ENCODE results near the gene CTIF. TPM values are rescaled to one million over a fixed set of nuclear protein-coding genes. Genes with fewer than 3 reads are reported as not detected.

The CTIF gene
- polyA plus RNA-seq, 3 donors = 13.9 to 17.0 (median 15.3) TPM

DNA sequence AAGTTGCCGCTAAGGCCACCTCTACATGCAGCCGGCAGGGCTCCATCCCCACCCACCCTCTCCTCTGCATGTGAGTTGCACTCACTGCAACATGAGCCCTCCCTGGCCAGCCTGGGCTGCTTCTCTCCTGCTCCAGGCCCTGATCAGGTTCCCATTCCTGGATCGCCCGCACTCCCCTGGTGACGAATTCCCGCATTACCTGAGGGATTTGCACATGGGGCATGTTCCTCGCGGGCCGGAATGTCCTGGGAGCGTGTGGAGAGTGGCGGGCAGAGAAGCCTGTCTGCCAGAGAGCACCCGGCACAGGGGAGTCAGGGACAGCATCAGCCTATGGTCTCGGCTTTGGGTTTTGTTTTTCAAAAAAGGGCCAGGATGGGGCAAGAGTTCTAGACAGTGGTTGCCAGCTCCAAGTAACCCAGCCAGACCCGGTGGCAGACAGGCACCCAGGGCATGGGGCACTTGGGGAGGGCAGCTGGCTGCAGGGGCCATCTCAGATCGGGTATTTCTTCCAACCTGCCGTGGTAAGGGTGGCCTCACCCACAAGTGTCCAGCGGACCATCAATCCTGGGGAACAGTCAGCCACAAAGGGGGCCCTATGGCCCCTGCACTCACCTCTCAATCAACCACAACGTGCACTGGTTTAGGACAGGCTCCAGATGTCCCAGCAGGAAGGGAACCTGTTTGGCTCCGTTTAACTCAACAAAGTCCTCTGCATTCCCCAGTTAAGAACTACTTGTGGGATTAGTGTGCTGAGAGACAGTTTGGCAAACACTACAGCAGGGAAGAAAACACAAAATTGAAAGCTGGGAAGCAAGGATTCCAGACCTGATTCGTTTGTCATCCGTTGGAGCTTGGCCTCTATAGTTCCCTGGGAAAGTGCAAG lies 224.2 kb downstream of the CTIF start:
- no peak for DNase-seq (ENCODE audit: low read depth in 3 of 3, low spot score in 2 of 3)

DNA sequence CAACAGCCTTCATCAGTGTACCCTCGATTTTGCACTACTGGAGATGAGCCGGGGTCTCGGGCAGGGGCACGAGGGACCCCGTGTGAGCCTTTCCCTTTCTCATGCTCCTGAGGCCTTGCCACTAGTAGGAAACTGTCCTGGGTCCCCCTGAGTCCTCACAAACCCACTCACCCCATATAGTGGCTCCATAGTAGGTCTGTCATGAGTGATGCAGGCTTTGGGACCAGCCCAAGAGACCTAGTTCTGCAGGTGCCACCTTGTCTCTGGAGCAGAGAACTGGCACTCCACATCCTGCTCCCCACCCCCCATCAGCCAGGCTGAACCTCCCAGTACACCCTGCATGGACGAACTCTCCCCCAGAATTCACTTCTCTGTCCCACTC lies 224.9 kb downstream of the CTIF start:
- DNase-seq (ENCODE audit: low read depth in 3 of 3, low spot score in 2 of 3) = no peak

DNA sequence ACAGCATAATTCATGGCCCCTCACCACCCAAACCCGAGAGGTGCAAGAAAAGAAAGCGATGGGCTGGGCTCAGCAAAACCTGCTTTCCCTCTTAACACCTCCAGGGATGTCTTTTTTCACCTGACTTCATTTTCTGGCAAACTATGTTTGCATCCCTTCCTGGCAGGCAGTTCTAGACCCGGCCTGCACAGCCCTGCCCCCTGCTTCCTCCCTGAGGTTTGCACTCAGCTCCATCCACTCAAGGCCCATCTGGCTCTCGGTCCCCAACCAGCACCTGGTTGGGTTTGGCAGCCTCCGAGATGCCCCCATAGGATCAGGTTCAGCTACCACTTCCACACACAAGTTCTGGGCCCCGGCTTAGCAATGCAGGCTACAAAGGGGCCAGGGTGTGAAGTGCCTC lies 226.2 kb downstream of the CTIF start:
- no peak for DNase-seq (ENCODE audit: low read depth in 3 of 3, low spot score in 2 of 3)

DNA sequence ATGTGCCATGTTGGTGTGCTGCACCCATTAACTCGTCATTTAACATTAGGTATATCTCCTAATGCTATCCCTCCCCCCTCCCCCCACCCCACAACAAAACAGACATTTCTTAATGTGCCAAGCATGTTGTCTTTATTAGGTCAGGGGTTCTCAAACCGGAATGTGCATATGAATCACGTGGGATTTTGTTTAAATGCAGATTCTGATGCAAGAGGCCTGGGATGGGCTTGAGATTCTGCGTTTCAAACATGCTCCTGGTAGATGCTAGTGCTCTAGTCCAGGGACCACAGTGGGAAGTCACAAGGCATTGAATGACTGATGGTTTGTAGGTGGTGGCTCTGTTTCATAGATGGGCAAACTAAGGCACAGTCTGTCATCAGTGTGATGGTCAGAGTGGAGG lies 227.2 kb downstream of the CTIF start:
- no peak for DNase-seq (ENCODE audit: low read depth in 3 of 3, low spot score in 2 of 3)

DNA sequence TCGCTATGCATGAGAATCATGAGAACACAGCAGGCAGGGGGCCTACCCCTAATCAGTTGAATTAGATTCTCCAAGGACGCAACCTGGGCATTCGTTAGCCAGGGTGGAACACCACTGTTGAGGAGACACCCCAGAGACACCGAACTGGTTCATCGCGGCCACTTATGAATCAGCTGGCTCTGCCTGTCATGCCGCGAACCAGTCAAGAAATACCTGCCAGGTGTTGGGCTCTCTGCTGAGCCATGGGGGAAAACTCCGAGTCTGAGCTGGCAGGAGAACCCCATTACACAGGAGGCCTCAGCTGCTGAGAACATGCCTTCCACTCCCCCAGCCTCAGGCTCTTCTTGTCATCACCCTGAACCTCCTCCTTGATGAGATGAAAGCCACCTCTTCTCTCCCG lies 227.7 kb downstream of the CTIF start:
- no peak for DNase-seq (ENCODE audit: low read depth in 3 of 3, low spot score in 2 of 3)

DNA sequence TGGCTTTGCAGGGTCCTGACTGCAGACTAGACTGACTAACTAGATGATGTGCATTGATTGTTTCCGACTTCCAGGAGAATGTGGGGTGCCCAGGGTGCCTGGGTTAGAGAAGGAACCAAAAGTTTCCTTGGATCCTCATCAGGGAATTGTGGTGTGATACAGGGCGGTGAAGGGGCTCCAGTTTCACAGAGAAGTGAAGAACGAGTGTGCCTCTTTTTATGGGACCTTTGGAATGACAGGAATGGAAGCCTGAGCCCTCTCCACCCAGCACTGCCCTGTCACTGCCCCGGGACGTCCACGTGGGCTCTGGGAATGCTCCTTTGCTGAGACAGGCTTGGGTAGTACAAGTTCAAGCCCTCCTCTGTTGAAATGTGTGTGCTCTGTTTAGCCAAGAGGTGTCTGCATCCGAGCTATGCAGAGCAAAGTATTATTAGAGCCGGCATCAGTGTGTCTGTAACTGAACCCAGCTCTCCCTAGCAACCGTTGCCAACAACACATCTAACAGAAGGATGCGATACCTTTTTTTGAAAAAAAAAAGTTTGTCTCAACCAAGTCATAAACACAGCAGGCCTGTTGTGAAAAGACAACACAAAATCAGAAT lies 228.4 kb downstream of the CTIF start:
- DNase-seq (ENCODE audit: low read depth in 3 of 3, low spot score in 2 of 3) = no peak

DNA sequence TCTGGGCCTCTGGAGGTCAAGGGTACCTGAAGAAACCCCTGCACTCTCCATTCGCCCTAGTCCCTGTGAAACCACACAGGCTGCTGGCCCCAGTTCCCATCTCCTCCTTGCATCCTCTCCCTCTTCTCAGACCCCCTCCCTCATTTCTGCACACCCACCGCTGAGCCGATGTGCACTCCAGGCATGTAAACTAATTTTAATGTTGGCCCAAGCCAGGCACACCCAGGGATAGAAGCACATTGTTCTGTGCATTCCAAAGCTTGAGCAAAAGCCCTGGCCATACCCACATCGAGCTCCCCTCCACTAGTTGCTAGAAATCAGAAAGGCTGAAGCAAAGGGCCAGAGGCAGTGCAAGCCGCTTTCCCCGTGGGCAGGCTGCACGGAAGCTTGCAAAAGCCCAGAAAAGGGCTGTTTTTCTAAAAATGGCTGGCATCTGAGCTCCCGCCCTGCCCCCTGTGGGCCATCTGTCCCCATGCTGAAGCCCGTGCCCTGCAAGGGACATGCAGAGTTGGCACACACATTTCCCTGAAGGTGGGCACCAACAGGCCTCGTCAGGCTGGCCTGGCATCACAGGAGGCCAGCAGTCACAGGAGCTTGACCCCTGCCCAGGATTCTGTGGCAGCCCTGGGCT lies 230.3 kb downstream of the CTIF start:
- DNase-seq (ENCODE audit: low read depth in 3 of 3, low spot score in 2 of 3) = no peak

DNA sequence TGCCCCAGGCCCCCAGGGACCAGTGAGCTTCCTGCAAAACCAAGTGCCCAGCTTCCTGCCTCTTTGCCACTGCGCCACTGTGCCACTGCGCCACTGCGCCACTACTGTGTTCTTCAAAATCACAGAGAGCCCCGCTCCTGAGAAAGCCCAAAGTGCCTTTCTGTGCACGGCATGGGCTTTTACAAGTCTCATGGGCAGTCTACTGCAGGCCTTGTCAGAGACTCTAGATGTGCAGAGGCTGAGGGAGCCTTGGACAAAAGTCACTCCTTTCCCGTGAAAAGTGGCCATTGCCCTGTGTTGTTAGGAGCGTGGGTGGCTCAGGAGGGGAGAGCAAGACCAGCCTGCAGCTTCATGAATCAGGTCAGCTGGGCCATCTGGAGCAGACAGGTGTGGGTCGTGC lies 231.4 kb downstream of the CTIF start:
- DNase-seq (ENCODE audit: low read depth in 3 of 3, low spot score in 2 of 3) = no peak

DNA sequence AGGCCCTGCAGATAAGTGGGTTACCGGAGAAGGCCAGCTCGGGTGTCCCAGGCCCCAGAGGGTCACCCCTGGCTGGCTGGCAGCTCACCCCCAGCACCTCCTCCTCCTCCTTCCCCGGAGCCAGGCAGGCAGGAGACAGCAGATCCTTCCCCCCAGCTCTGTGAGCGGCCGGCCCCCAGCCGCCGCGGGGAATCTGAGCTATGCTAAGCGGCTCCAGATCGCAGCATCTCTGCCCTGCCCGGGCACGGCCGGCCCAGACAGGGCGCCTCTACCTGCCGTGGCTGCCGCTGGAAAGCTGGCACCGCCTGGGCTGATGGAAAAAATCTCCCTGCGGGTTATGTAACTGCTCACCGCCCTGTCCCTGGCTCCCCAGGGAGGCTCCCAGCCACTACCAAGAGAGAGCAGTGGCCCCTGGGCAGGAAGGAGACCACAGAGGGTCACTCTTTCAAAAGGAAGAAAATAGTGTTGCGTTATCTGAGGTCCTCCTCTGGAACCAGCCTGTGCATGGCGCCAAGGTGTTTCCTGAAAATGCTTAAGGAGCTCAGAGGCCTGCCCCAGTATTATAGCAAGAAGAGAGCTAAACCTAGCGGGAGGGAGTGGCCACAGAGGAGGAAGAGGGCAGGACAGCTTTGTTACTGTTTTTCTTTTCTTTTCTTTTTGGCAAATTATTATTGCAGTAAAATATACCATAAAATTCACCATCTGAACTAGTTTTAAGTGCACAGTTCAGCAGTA lies 233.0 kb downstream of the CTIF start:
- no peak for DNase-seq (ENCODE audit: low read depth in 3 of 3, low spot score in 2 of 3)

DNA sequence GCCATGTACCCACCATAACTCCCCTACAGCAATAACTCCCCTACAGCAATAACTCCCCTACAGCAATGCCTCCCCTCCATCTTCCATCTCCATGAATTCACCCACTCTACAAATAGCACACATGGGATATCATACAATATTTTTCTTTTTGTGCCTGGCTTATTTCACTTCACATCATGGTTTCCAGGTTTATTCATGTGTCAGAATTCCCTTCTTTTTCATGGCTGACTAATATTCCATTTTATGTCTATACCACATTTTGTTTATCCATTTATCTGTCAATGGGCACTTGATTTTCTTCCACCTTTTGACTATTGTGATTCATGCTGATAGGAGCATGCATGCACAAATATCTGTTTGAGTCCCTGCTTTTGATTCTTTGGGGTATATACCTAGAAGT lies 233.6 kb downstream of the CTIF start:
- DNase-seq (ENCODE audit: low read depth in 3 of 3, low spot score in 2 of 3) = no peak

DNA sequence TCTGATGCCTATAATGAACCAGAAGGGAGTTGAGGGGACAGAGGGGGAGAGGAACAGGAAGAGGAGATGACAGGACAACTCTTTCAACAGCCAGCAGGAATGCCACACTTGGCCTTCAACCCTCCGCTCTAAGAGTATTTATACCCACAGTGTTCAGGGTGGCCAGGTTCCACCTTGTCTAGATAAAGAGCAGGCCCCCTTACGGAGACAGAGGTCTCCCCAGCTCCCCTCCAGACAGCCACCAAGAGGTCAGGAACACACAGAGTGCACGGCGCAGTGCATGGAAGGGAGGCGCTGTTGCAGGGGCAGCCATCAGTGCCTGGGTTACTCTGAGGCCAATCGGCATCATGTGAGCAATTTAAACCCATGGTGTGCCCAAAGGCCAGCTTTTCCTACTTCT lies 235.0 kb downstream of the CTIF start:
- no peak for DNase-seq (ENCODE audit: low read depth in 3 of 3, low spot score in 2 of 3)

DNA sequence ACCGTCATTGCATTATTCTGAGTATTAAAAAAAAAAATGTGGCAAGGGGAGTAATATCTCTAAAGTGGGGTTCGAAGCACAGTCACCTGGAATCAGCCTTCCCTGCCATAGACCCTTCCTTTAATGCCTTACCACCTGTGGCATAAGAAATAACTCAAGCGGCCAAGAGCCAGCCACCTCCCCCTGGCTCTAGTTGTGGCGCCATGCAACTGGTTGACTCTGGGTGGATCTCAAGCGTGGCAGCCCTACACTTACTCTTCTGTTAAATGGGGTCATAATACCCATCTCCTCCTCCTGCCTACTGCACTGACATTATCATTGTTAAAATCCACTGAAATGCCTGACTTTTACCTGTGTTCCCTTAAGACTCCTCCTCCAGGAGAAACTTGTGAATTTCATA lies 236.1 kb downstream of the CTIF start:
- DNase-seq (ENCODE audit: low read depth in 3 of 3, low spot score in 2 of 3) = no peak

DNA sequence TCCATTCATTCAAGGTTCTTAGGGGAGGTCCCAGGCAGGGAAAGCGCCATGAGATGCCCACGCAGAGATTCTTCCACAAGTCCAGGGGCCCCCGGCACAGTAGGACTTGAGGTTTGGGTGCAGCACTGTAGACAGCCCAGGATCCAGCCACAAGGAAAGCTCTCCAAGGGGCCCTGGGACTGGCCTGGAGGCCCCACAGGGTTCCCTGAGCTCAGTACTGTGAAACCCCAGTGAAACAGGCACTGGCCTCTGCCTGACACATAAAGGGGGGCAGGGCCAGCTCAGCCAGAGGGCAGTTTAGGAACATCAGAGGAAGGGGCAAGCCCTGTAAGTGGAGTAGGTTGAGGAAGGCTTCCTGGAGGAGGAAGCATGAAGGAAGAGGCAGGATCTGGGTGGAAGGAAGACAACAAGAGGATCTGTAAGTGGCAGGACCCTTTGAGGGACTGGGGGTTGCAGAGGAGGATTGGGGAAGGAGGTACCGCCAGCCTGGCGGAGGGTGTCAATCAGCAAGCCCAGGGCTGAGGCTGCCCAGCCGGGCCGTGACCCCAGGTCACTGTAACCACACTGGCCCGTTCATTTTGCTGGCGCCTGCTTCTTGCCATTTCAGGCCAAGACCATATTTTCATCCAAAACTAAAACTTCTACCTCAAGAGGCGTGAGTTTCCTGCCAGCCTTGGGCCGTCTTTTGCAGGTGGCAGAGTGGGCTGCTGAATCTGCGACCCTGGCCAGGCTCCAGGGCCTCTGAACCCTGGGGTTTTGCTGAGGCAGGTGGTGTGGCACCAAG lies 236.7 kb downstream of the CTIF start:
- no peak for DNase-seq (ENCODE audit: low read depth in 3 of 3, low spot score in 2 of 3)

DNA sequence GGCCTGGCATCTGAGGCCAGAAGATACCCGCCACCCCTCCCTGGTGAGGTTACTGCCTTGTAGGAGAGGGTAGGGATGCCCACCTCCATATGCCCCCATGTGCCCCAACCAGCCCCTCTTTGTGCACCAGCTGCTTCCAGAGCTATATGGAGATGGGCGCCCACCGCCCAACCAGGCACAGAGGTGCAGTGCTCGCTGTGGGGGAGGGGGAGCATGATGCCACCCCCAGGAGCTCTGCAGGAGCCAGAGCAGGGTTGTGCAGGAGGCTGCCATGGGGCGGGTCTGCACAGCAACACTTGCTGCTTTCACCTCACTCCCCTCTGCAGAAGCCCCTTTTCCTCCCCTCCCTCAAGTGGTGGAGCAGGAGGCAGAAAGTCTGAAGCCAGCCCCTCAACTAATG lies 237.3 kb downstream of the CTIF start:
- DNase-seq (ENCODE audit: low read depth in 3 of 3, low spot score in 2 of 3) = no peak

DNA sequence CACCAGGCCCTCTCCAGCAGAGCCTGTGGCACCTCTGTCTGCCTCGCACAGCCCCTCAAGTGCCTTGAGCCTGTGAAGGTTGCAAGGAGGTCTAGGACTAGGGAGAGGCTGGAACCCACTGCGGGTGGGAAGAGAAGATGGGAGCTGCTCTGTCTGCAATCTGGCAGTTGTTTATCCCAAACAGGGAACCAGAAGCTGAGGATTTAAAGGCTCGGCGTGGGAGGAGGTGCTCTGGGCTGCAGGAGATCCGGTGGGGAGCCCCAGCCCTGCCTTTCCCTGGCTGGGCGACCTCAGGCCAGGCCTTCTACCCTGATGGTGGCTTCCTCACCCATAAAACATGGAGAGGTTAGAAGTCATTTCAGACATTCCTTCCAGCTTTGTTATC lies 237.8 kb downstream of the CTIF start:
- DNase-seq (ENCODE audit: low read depth in 3 of 3, low spot score in 2 of 3) = no peak

DNA sequence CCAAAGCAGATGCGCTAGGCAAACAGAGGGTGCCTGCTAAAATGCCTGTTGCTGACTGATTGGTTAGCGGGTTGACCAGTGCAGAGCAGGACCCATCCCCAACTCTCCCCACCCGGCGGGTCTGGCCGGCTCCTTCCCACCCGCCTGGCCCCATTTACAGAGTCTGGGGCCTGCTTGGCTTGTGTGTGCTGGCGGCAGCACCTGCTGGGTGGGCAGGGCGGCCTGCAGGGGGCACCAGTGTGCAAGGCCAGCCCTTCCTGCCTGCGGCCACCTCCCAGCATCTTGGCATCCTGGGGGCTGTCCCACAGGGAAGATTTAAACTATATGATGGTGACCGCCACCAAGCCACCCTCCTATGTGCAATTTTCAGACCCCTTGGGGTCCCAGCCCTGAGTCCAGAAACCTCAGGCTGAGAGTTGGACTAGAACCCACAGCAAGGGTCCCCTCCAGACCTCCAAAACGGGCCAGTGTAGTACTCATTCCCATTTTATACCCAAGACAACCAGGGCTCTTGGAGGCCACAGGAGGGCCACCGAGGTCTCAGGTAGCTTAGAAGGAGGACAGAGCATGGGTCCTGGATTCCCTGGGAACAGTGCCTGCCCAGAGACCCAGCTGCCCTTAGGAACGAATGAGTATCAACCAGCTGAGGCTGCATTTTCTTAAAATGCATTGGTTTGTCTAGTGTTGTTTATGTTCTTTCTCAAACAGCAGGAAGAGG lies 238.4 kb downstream of the CTIF start:
- DNase-seq (ENCODE audit: low read depth in 3 of 3, low spot score in 2 of 3) = no peak

DNA sequence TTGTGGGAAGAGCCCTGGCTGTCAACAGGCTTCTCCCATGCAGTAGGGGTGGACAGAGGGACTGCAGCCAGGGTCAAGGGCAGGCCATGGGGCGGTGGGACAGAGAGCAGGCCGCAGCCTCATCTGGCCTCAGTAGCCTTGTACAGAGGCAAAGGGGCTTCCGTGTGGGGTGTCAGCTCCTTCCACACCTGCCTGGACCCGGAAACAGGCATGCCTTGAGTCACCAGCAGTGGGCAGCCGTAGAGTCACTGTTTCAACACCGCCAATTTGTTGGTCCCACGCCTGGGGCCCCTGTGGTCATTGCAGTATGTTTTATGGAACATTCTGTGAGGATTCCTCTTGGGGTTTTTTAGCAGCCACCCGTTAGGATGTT lies 238.9 kb downstream of the CTIF start:
- no peak for DNase-seq (ENCODE audit: low read depth in 3 of 3, low spot score in 2 of 3)

DNA sequence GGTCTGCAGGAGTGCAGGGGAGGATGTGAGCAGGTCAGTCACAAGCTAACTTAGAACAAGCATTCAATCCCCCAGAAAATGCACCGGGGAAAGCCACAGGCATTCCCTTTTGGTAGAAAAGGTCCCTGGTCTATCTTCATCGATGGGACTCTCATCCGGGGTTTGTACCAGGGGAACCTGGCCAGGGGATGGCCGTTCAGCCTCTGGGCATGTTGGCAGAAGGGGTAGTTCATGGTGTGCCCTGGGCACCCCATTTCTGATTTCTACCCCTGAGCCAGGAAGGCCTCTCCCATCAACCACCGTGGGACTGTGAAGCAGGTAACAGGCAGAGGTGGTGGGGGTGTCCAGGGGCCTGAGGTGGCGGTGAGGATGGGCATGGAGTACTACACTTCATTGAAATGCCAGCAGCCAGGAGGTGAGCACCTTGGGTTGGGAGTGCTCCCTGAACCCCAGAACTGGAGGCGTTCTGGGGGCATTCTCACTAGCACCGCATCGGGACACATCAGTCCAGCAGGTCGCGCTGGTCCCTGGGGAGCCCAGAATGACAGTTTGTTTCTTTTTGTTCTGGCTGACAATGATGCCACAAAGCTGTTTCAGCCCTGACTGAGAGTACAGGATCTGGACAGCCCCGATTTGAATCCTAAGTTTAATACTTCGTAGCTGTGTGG lies 239.6 kb downstream of the CTIF start:
- no peak for DNase-seq (ENCODE audit: low read depth in 3 of 3, low spot score in 2 of 3)

DNA sequence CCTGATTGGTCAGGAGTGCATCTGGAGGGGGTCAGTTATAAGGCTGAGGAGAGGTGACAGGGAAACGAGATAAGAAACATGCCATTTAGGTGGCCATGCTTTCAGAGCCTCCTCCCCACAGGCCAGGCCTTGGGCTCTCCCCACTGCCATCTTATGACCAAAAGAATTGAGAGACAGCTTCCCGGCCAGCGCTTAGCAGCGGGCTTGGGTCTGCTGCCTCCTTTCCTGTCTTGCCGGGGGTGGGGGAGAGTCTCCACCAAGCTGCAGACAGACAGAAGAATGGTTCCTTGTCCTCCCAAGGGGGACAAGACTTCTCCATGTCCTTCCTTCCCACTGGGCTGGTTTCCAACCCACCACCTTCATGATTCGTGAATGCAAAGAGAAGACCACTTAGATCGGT lies 240.6 kb downstream of the CTIF start:
- DNase-seq (ENCODE audit: low read depth in 3 of 3, low spot score in 2 of 3) = no peak
